ENCODE data around the gene ARHGEF12.

- no peak for TF ChIP-seq CTCF (conservative IDR thresholded peaks at IDR 0.05; ENCODE audit: low read depth in 2 of 2)
- no peak for TF ChIP-seq POLR2AphosphoS5 (IDR thresholded peaks at IDR 0.05; ENCODE audit: low read depth)
- no peak for TF ChIP-seq CREB1 (CRISPR knock-in tag; IDR thresholded peaks at IDR 0.05; ENCODE audit: low read depth)
- TF ChIP-seq EZH2 (IDR thresholded peaks at IDR 0.05; ENCODE audit: low read depth, unreplicated experiment): no peak
- TF ChIP-seq JUNB (IDR thresholded peaks at IDR 0.05; ENCODE audit: unreplicated experiment): no peak
- TF ChIP-seq, protein P1, sequence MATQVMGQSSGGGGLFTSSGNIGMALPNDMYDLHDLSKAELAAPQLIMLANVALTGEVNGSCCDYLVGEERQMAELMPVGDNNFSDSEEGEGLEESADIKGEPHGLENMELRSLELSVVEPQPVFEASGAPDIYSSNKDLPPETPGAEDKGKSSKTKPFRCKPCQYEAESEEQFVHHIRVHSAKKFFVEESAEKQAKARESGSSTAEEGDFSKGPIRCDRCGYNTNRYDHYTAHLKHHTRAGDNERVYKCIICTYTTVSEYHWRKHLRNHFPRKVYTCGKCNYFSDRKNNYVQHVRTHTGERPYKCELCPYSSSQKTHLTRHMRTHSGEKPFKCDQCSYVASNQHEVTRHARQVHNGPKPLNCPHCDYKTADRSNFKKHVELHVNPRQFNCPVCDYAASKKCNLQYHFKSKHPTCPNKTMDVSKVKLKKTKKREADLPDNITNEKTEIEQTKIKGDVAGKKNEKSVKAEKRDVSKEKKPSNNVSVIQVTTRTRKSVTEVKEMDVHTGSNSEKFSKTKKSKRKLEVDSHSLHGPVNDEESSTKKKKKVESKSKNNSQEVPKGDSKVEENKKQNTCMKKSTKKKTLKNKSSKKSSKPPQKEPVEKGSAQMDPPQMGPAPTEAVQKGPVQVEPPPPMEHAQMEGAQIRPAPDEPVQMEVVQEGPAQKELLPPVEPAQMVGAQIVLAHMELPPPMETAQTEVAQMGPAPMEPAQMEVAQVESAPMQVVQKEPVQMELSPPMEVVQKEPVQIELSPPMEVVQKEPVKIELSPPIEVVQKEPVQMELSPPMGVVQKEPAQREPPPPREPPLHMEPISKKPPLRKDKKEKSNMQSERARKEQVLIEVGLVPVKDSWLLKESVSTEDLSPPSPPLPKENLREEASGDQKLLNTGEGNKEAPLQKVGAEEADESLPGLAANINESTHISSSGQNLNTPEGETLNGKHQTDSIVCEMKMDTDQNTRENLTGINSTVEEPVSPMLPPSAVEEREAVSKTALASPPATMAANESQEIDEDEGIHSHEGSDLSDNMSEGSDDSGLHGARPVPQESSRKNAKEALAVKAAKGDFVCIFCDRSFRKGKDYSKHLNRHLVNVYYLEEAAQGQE (IDR thresholded peaks at IDR 0.05; ENCODE audit: unreplicated experiment): no peak
- TF ChIP-seq ZNF331 (CRISPR knock-in tag; IDR thresholded peaks at IDR 0.05; ENCODE audit: low read depth): no peak
Measured at GRCh38 chr11:120420572-120420971, 84.4 kb downstream of the ARHGEF12 start.
